Measurements from ENCODE around the gene HPSE.
"Not testable (repeated sequence)": the region's sequence is repeated elsewhere in the genome, so short reads cannot be mapped to it uniquely, and the experiment has no call there.

The HPSE gene

DNA sequence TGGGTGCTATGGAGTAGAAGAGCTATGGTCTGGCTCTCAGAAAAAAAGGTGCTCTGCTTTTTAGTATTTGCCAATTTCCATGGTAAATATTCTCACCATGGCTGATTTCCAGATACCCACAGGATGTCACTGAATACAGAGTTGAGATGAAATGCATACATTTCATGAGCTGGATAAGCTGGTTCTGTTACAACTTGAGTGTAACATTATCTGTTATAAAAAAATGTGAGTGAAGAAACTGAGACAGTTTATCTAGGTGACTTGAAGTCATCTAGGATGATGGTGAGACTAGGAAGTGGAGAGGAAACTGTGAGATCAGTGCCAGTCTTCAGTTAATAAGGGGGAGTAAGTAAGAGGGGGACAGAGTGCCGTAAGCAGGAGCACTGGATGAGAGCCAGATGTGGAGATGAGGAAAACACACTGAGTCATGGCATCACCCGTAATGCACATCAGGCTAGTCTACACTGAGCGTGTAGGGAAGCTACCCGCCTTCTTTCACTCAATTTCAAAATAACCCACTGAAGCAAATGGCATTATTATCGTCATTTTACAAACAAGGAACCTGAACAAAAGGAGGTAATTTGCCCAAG, 5.0 kb downstream of the HPSE start:
- no peak for DNase-seq

GRCh38 chr4:83328521-83329187, 6.0 kb downstream of the HPSE start:
- no peak for DNase-seq

GRCh38 chr4:83326546-83326945, 8.1 kb downstream of the HPSE start:
- no peak for DNase-seq

GRCh38 chr4:83325306-83325705, 9.3 kb downstream of the HPSE start:
- not testable (repeated sequence) for DNase-seq

DNA sequence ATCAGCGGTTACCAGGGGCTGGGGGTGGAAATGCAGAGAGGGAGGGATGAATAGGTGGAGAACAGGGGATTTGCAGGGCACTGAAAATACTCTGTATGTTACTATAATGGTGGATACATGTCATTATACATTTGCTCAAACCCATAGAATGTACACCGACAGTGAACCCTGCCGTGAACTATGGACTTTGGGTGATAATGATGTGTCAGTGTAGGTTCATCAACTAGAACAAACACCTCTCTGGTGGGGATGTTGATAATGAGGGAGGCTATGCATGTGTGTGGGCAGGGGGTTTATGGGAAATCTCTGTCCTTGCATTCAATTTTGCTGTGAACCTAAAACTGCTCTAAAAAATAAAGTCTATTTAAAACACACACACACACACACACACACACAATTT, 11.5 kb downstream of the HPSE start:
- DNase-seq = no peak

DNA sequence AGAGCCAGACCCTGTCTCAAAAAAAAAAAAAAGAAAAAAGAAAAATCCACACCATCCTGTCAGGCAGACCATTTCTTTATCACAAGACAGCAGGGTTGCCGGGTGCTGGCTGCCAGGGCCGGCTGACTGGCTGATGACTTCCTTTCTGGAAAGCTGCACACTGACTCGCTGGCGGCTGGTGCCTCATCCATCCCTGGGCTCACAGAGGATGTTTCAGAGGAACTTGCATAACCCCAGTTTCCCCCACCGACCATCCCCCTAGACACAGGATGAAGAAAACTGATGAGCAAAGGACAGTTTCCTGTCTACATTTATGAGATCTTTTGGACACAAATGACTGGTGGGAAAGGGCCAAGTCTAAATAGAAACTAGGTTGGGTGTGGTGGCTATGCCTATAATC, 14.1 kb downstream of the HPSE start:
- DNase-seq = peak; percentile 15

DNA sequence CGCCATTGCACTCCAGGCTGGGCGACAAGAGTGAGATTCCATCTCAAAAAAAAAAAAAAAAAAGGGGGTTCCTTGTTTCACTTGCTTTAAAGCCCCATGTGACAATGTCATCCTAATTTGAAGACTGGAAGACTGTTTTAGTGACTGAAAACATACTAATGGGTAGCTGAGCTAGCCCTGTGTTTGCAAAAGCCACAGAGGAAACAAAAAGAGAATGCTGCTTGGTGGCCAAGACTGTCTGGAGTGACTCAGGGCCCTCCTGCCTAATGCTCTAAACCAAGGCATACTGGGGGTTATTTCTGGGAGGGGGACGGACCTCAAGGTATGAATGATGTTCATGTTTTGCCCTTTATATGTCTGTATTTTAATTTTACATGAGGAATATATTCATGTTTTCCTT, 16.0 kb downstream of the HPSE start:
- no peak for DNase-seq

DNA sequence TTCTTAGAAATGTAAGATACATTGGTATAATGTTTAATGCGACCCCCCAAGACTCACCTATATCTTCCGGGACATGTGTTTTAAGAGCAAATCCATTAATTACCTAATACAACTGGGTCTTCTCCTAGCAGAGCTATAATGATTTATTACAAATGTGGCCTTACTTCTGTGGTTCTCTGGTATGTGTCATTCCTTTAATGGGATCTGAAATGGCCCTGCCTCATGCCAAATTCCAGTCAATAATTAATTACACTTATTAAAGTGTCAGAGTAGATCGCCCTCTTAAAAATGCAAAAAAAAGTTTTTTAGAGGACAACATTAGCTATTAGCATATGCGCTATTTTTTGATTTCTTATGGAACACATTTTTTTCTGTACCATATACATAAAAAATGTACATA, 17.0 kb downstream of the HPSE start:
- DNase-seq = no peak

DNA sequence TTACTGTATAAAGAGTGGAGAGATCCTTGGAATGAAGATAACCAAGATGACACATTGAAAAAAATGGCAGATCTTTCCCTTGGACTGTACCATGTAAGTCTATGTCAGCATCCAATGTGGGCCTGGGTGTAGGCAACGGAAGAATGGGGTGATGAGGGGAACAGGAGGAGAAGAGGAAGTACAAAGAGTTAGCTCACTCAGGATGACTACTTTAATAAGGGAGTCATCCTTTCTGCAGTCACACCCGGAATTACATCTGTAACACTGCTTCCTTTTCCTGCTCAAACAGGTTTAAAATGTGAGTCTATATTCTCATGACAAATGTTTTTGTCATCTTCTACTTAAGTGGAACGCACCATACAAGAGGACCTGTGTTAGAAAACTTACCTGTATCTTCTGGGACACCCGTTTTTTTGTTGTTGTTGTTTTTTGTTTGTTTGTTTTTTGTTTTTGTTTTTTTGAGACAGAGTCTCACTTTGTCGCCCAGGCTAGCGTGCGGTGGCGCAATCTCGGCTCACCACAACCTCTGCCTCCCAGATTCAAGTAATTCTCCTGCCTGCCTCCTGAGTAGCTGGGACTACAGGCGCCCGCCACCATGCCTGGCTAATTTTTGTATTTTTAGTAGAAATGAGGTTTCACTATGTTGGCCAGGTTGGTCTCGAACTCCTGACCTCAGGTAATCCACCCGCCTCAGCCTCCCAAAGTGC, 18.0 kb downstream of the HPSE start:
- no peak for DNase-seq

- no peak for DNase-seq
Observed at GRCh38 chr4:83315341-83315870, 19.2 kb downstream of the HPSE start.

DNA sequence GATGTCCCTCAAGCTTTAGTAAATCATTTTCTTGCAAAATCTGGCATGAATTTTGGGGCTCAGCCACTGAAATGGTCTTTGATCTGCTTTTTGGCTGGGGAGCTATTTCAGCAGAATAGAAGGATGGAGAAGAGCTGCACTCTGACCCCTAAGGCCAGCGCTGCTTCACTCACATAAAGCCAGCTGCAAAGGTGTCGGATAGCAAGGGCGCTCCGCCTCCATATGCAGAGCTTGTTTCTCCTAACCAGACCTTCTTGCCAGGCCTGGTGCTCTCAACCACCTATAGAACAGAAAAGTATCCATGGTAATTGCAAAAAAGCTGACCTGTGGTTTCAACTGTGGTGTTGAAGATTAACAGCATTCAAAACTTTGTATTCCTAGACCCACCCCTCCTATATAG, 26.0 kb downstream of the HPSE start:
- no peak for DNase-seq

DNA sequence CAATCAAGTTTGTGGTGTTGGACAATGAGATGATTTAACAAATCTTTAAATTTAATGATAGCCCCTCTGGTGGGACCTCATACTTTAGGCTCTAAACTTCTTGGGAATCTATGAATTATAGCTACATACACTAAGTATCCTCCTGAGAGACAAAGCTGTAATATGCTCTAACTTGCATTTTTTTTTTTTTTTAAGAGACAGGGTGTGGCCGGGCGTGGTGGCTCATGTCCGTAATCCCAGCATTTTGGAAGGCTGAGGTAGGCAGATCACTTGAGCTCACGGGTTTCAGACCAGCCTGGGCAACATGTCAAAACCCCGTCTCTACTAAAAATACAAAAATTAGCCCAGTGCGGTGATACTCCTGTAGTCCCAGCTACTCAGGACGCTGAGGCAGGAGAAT, 26.7 kb downstream of the HPSE start:
- DNase-seq = no peak

DNA sequence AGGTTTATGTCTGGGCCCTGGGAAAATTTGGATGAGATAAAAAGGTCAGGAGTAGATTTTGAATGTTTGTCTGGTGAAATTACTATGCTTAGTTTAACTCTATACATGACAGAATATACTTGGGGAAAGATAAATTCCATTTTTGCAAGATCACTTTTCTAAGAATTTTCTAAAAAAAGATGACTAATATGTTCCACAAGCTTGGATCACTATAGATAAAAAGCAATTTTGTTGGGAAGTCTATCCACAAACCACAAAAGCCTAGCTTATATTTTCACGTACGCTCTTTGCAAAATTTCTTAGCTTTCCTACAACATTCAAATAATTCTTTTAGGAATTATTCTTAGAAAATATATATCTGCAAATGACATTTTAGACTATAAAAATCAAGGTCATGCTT, 29.5 kb downstream of the HPSE start:
- DNase-seq = no peak

DNA sequence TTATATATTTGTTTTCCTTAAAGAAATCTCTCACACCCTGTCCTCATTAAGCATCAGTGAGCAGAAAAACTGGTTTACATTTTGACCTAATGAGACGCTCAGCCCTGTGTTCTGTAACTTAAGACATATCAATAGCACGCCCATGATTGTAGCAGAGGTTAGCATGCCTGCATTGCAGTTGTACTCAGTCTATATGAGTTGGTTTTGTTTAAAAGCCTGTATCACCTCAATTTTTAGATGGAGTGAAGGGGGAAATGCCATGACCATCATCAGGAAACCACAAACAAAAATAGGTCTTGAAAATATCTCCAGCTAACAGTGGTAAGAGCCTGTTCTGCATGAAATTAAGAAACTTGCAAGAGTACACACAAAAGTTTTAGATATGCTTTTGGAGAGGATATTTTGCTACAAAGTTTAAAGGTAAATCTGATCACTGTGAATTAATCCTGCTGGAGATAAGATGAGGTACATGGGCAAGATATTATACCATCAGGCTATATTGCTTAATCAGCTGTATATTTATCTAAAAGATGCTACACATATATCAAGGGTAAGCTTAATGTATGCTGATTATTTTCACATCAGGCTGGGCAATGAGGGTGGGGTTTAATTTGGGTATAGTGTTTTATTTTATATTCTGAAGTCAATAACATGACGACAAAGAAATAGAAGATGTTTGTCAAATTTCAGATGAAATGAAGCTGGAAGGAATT, 36.9 kb downstream of the HPSE start:
- DNase-seq = no peak

- DNase-seq = no peak
Observed at GRCh38 chr4:83293305-83294046, 41.2 kb downstream of the HPSE start.

- DNase-seq = not testable (repeated sequence)
Observed at GRCh38 chr4:83290059-83290774, 44.4 kb downstream of the HPSE start.

- not testable (repeated sequence) for DNase-seq
Observed at GRCh38 chr4:83288381-83288780, 46.3 kb downstream of the HPSE start.

DNA sequence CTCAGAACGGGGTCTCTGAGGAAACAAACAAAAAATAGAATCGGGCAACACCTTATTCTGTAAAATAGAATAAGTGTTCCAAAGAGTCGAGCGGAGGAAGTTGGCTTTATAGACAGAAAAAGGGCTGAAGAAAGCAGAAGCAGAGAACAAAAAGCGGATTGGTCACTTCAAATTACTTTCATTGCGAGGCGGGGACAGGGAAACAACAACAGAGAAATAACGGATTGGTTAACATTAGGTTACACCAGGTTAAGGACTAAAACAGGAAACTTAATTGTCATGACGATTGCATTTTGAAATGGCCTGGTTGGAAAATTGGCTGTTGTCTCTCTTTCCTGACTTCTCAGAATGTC, 49.6 kb downstream of the HPSE start:
- DNase-seq = peak; percentile 16

DNA sequence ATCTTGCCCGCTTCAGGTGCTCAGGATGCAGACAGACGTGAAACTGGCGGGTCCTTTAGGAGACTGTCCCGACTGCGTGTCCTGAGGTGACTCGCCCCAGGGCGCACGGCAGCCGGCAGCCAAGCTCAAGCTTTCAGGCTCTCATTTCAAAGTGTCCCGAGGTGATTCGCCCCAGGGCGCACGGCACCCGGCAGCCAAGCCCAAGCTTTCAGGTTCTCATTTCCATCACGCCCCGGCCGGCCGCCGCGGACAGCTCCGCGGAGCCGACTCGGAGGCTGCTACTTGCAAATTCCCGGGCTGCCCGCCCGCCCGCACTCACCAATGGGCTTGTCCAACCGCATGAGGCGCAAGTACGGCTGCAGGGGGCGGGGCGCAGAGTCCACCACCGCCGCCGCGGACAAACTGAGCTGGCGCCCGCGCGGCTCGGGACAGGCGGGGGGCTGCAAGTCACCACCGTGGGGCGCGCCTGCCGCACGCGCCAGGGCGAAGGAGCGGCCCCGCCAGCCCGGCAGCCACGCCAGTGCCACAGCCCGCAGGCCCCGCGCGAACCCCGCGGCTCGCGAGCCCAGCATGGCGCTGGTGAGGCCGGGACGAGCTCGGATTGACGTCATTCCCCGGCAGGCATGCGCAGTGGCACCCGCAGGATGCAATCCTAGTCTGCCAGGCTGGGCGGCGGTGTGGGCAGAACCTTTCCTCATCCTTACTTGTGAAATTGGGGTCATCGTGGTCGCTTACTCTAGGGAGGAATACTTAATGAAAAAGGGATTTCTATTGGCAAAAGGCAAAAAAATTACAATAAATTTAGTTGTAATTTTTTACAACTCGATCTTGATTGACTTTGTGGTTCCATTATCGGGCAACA, 50.2 kb downstream of the HPSE start, which contains the start of gene COQ2:
Gene COQ2 (minus strand): TSS at position 606 of the 862 bp plus-strand sequence. CDS start 34 bp downstream, at position 572.
- DNase-seq = peak; percentile 96

DNA sequence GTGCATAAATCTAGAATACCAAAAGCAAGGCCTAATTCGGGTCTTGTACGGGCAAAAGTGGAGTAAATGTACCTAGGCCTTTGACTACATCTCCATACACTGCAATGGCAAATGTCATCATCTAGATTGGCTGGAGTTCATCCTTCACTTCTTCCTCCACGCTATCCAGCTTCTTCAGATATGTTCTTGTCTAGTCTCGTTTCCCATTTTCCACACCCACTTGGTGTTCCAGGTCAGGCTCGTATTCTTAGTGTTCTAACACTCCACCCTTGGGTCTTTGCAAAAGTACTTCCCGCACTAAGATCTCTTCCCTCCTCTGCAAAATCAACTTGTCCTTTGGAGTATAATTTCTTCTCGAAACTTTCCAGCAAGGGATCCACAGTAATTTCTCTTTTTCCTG, 51.5 kb downstream of the HPSE start:
- DNase-seq = no peak

DNA sequence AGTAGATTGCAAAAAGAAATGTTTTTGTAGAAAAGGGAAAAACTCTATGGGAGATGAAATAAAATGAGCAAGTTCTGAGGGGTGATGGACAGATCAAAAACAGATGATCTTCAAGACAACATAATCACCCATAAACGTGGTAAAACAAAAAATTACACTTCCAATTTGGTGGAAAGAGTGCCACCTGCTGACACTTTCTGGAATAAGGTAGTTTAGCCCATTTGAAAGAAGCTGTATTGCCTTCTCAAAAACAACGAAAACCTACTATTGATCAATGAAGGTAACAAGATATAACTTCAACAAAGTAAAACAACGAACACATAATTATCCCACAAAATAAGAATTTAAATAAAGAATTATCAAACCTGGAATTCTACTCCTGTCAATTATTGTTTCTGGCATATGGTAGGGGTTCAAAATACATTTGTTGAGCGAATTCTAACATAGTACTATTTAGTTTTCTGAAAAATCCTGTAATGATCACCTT, 52.6 kb downstream of the HPSE start:
- peak; percentile 66 for DNase-seq

Measured in CD4-positive, alpha-beta T cell treated with Interleukin-6 for 4 hours (primary cell).